Upper lobe of right lung (tissue), 1 donor: Measurements from ENCODE around the gene IFT25. TPM values are rescaled to one million over a fixed set of nuclear protein-coding genes. Genes with fewer than 3 reads are reported as not detected.

Experiments
- ATAC-seq: fragments of 200-7000 bp; cut with Tn5 transposase; one replicate; pipeline ENCODE4 v1.9.1; 2020; ENCODE audit warnings: mild to moderate bottlenecking, moderate library complexity
- DNase-seq: peaks from one replicate; pipeline ENCODE4 v3.0.0-alpha.2; 2020
- H3K27ac ChIP-seq: fragments of 200-600 bp; one replicate; pipeline ENCODE4 v1.8.0; 2022
- H3K27me3 ChIP-seq: fragments of 200-600 bp; one replicate; pipeline ENCODE4 v1.8.0; 2022; ENCODE audit warnings: mild to moderate bottlenecking
- H3K36me3 ChIP-seq: fragments of 200-600 bp; one replicate; pipeline ENCODE4 v1.8.0; 2022
- H3K4me1 ChIP-seq: fragments of 200-600 bp; one replicate; pipeline ENCODE4 v1.8.0; 2022
- H3K4me3 ChIP-seq: fragments of 200-600 bp; one replicate; pipeline ENCODE4 v1.8.0; 2022; ENCODE audit warnings: mild to moderate bottlenecking
- H3K9me3 ChIP-seq: fragments of 200-600 bp; one replicate; pipeline ENCODE4 v1.8.0; 2022
- CTCF ChIP-seq: fragments of 200-600 bp; IDR thresholded peaks from one replicate; pipeline ENCODE4 v1.8.0; 2022; ENCODE audit warnings: antibody characterized with exemption
- intact Hi-C: fragments of 100-400 bp; cut with DNase I; formaldehyde crosslinking; loops from one replicate; pipeline ENCODE4 v1.11.0; 2022
- total RNA-seq: library from RNA; stranded (reverse); fragmentation: NEBNext Ultra II Directional; extraction: Animal tissue kit (Norgen Biotek cat#: 25700); gene quantifications from one replicate; pipeline ENCODE4 v1.2.1, GENCODE V29; 2021
- donor health status: DM: no; HTN: yes; CAD: no; lungs with severe emphysema.

The IFT25 gene
- total RNA-seq, 1 donor from 2014 or later: 16.8 TPM

DNA sequence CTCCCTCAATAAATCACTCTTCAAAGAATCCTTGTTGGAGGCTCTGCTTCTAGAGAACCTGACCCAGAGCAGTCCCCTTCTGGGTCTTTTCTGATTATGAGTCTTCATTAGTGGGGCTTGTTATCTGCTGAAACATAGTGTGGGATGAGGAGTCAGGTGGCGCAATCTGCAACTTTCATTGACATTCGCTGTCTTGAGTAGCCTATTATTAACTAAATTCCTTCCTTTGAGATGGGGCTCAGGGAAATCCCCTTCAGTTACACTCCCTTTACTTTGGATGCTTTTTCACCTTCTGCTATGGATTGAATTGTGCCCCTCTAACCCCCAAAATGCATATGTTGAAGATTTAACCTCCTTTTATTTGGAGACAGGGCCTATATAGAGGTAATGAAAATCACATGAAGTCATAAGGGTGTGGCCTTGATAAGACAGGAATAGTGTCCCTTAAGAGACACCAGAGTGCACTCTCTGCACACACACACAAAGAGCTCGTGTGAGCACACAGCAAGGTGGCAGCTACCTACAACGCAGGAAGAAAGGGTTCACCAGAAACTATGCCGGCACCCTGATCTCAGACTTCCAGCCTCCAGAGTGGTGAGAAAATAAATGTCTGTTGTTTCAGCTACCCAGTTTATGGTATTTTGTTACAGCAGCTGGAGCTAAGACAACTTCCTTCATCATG lies 32.0 kb downstream of the IFT25 start:
- no peak for TF ChIP-seq CTCF
- no peak for ATAC-seq
- H3K9me3 ChIP-seq: no peaks in the 10 kb centered on the region
- H3K4me1 ChIP-seq: no peaks in the 10 kb centered on the region
- H3K27me3 ChIP-seq: no peaks in the 10 kb centered on the region
- no peak overlapping the region for H3K27ac ChIP-seq
- peaks cover 14% of the 10 kb centered on the region for H3K36me3 ChIP-seq
- intact Hi-C loops: no loop called here
- DNase-seq: no peak
- no peak overlapping the region for H3K4me3 ChIP-seq

- ATAC-seq (no peak), DNase-seq (no peak)
- Histone ChIP-seq H3K27me3 (no peaks in the 10 kb centered on the region), H3K4me3 (no peak overlapping the region), H3K27ac (no peak overlapping the region), H3K9me3 (no peaks in the 10 kb centered on the region), H3K4me1 (no peaks in the 10 kb centered on the region), H3K36me3 (peaks cover 11% of the 10 kb centered on the region)
- intact Hi-C loops: no loop called here
- no peak for TF ChIP-seq CTCF
Measured at GRCh38 chr1:53911442-53911841, 34.1 kb downstream of the IFT25 start.

DNA sequence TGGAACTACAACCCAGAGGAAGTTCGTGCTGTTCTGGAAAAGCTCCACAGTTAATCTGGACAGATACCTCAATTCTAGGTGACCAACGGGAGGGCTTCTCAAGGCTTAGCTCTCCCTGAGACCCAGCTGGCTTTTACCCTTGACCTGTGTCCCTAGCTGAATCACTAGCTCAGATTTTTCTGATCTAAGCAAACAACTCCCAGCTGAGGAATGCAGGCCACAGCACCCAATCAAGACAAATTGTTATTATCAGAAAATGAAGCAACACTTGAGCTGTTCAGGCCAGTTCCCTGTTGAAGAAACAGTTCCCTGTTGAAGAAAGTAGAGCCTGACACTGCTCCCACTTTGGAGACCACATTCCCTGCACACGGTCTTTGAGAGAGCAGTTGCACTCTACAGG lies 35.6 kb downstream of the IFT25 start:
- ATAC-seq: peak; percentile 55
- no peak overlapping the region for H3K4me3 ChIP-seq
- no peaks in the 10 kb centered on the region for H3K4me1 ChIP-seq
- H3K27me3 ChIP-seq: no peaks in the 10 kb centered on the region
- no peak for TF ChIP-seq CTCF
- intact Hi-C loops: no loop called here
- H3K9me3 ChIP-seq: no peaks in the 10 kb centered on the region
- no peak overlapping the region for H3K27ac ChIP-seq
- H3K36me3 ChIP-seq: no peaks in the 10 kb centered on the region
- no peak for DNase-seq

DNA sequence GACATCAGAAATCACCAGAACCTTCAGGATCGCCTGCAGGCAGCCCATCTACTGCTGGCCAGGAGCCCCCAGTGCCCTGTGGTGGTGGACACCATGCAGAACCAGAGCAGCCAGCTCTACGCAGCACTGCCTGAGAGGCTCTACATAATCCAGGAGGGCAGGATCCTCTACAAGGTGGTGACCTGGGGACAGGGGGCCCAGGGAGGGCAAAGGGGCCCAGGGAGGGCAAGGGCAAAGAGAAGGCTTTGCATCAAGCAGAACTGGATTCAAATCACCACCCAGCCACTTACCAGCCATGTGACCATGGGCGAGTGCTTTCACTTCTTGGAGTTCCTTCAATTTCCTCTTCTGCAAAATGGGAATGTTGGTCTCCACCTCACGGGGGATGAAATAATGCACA lies 39.4 kb downstream of the IFT25 start:
- intact Hi-C loops: no loop called here
- DNase-seq (no peak), ATAC-seq (no peak)
- H3K36me3 ChIP-seq: no peaks in the 10 kb centered on the region
- no peak for TF ChIP-seq CTCF
- no peaks in the 10 kb centered on the region for H3K9me3 ChIP-seq
- no peaks in the 10 kb centered on the region for H3K27me3 ChIP-seq
- H3K4me3 ChIP-seq: no peak overlapping the region
- H3K4me1 ChIP-seq: no peaks in the 10 kb centered on the region
- no peak overlapping the region for H3K27ac ChIP-seq

DNA sequence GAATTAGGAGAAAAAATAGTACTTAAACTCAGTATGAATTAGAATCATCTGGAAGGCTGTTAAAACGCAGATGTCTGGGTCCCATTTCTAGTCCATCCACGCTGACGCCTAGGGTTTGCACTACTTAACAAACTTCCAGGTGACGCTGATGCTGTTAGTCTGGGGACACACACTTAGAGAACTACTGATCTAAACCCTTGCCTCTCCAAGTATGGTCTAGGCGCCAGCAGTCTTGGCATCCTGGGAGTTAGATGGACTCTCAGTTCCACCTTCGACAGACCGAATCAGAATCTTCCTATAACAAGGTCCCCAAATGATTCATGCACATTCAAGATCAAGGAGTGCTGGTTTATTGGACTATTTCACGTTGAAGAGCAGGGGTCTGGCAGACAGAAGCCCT lies 40.0 kb downstream of the IFT25 start:
- no peak for TF ChIP-seq CTCF
- H3K27me3 ChIP-seq: no peaks in the 10 kb centered on the region
- no peak overlapping the region for H3K4me3 ChIP-seq
- no peaks in the 10 kb centered on the region for H3K36me3 ChIP-seq
- intact Hi-C loops: no loop called here
- DNase-seq: no peak
- H3K4me1 ChIP-seq: no peaks in the 10 kb centered on the region
- H3K27ac ChIP-seq: no peak overlapping the region
- ATAC-seq: no peak
- no peaks in the 10 kb centered on the region for H3K9me3 ChIP-seq
